Measurements from ENCODE around the gene ANKS1A.

- no peak for TF ChIP-seq CTCF (IDR thresholded peaks at IDR 0.05)
- no peak for TF ChIP-seq POLR2A (IDR thresholded peaks at IDR 0.05)
Measured at GRCh38 chr6:35077713-35078105, 188.7 kb downstream of the ANKS1A start.
